ENCODE results near the gene GCSH.

Gene GCSH

GRCh38 chr16:81101702-81102101, 5.5 kb upstream of the GCSH start:
- DNase-seq (ENCODE audit: low read depth), result no peak

- DNase-seq (ENCODE audit: low read depth), result no peak
Observed at GRCh38 chr16:81099958-81100357, 3.8 kb upstream of the GCSH start.

GRCh38 chr16:81097230-81097629, 1.0 kb upstream of the GCSH start:
- no peak for DNase-seq (ENCODE audit: low read depth)

GRCh38 chr16:81096715-81097208, 567 bp upstream of the GCSH start:
- no peak for DNase-seq (ENCODE audit: low read depth)

- DNase-seq (ENCODE audit: low read depth), result no peak
Observed at GRCh38 chr16:81095653-81095952, 592 bp downstream of the GCSH start.

- no peak for DNase-seq (ENCODE audit: low read depth)
Observed at GRCh38 chr16:81094771-81095251, 1.4 kb downstream of the GCSH start.

- no peak for DNase-seq (ENCODE audit: low read depth)
Observed at GRCh38 chr16:81088836-81089235, 7.4 kb downstream of the GCSH start.

GRCh38 chr16:81081014-81081413, 15.2 kb downstream of the GCSH start:
- no peak for DNase-seq (ENCODE audit: low read depth)

GRCh38 chr16:81080233-81080632, 16.0 kb downstream of the GCSH start:
- no peak for DNase-seq (ENCODE audit: low read depth)

GRCh38 chr16:81077076-81077940, 18.9 kb downstream of the GCSH start, which contains the start of gene C16orf46:
TSS of gene C16orf46 (minus strand) at chr16:81077238. CDS start at chr16:81063955, 13,283 bp downstream.
- peak; percentile 92 for DNase-seq (ENCODE audit: low read depth)

GRCh38 chr16:81076566-81077075, 19.6 kb downstream of the GCSH start:
- DNase-seq (ENCODE audit: low read depth), result peak; percentile 76

- no peak for DNase-seq (ENCODE audit: low read depth)
Observed at GRCh38 chr16:81073560-81074330, 22.4 kb downstream of the GCSH start.

- DNase-seq (ENCODE audit: low read depth), result no peak
Observed at GRCh38 chr16:81071805-81072204, 24.4 kb downstream of the GCSH start.

GRCh38 chr16:81070979-81071378, 25.2 kb downstream of the GCSH start:
- no peak for DNase-seq (ENCODE audit: low read depth)

- no peak for DNase-seq (ENCODE audit: low read depth)
Observed at GRCh38 chr16:81069063-81069462, 27.1 kb downstream of the GCSH start.

GRCh38 chr16:81067166-81067565, 29.0 kb downstream of the GCSH start:
- peak; percentile 5 for DNase-seq (ENCODE audit: low read depth)

- DNase-seq (ENCODE audit: low read depth), result peak; percentile 2
Observed at GRCh38 chr16:81066681-81067080, 29.5 kb downstream of the GCSH start.

GRCh38 chr16:81061871-81062608, 34.2 kb downstream of the GCSH start:
- DNase-seq (ENCODE audit: low read depth), result no peak

GRCh38 chr16:81061307-81061640, 34.9 kb downstream of the GCSH start:
- no peak for DNase-seq (ENCODE audit: low read depth)

- DNase-seq (ENCODE audit: low read depth), result no peak
Observed at GRCh38 chr16:81060576-81061306, 35.5 kb downstream of the GCSH start.

GRCh38 chr16:81053761-81054160, 42.4 kb downstream of the GCSH start:
- DNase-seq (ENCODE audit: low read depth), result no peak
